Measurements from ENCODE around the gene NCOA7. TPM values are rescaled to one million over a fixed set of nuclear protein-coding genes. Genes with fewer than 3 reads are reported as not detected.
"Not testable (repeated sequence)": the region's sequence is repeated elsewhere in the genome, so short reads cannot be mapped to it uniquely, and the experiment has no call there.

The NCOA7 gene
- total RNA-seq, 8 experiments from 2014 or later: 11.2 to 38.1 (median 20.5) TPM

GRCh38 chr6:125884634-125885371 is 94.0 kb downstream of the NCOA7 start:
- Histone ChIP-seq H3K4me1 (replicated peaks in 1 of 2) (no peaks in the 10 kb centered on the region), H3K27ac (no peak overlapping the region), H3K4me3 (no peak overlapping the region)
- 44 to 96% (median 77%) methylated on average over 1 to 6 of the region's 6 CpGs; no CpG with 5 or more reads in 1 of the 10 experiments for WGBS, 10 experiments
- in situ Hi-C loops (cut with MboI; ENCODE audit: low pct_unique_long_range_greater_than_20kb in 2 of 9, low sequenced_read_pairs in 9 of 9, unreplicated experiment in 9 of 9): no loop called here
- ATAC-seq (replicated peaks in 6 of 8): peak in 3 of 8 experiments; percentile 69 to 88 (median 85)

GRCh38 chr6:125886021-125886420 is 95.3 kb downstream of the NCOA7 start:
- Histone ChIP-seq H3K4me1 (replicated peaks in 1 of 2) (no peaks in the 10 kb centered on the region), H3K4me3 (no peak overlapping the region), H3K27ac (no peak overlapping the region)
- in situ Hi-C loops (cut with MboI; ENCODE audit: low pct_unique_long_range_greater_than_20kb in 2 of 9, low sequenced_read_pairs in 9 of 9, unreplicated experiment in 9 of 9): no loop called here
- 75 to 100% (median 100%) methylated on average over 1 of the region's 1 CpG; no CpG with 5 or more reads in 2 of the 10 experiments for WGBS, 10 experiments
- ATAC-seq (replicated peaks in 6 of 8): no peak

- H3K27ac ChIP-seq: no peak overlapping the region
- H3K4me3 ChIP-seq: no peak overlapping the region
- in situ Hi-C loops (cut with MboI; ENCODE audit: low pct_unique_long_range_greater_than_20kb in 2 of 9, low sequenced_read_pairs in 9 of 9, unreplicated experiment in 9 of 9): no loop called here
- no peaks in the 10 kb centered on the region for H3K4me1 ChIP-seq (replicated peaks in 1 of 2)
- 80 to 100% (median 91%) methylated on average over 1 to 2 of the region's 2 CpGs; no CpG with 5 or more reads in 4 of the 10 experiments for WGBS, 10 experiments
- no peak for ATAC-seq (replicated peaks in 6 of 8)
Observed at GRCh38 chr6:125886914-125887313, 96.2 kb downstream of the NCOA7 start.

GRCh38 chr6:125887372-125887771 is 96.6 kb downstream of the NCOA7 start:
- Histone ChIP-seq H3K4me3 (no peak overlapping the region), H3K27ac (no peak overlapping the region)
- no peak for ATAC-seq (replicated peaks in 6 of 8)

GRCh38 chr6:125888989-125889656 is 98.4 kb downstream of the NCOA7 start:
- no peak overlapping the region for H3K27ac ChIP-seq
- H3K4me3 ChIP-seq: no peak overlapping the region
- in situ Hi-C loops (cut with MboI; ENCODE audit: low pct_unique_long_range_greater_than_20kb in 2 of 9, low sequenced_read_pairs in 9 of 9, unreplicated experiment in 9 of 9): no loop called here
- peak in 1 of 8 experiments; percentile 21 for ATAC-seq (replicated peaks in 6 of 8)
- WGBS, 10 experiments: 25 to 94% (median 76%) methylated on average over 2 to 8 of the region's 8 CpGs; no CpG with 5 or more reads in 1 of the 10 experiments
- no peaks in the 10 kb centered on the region for H3K4me1 ChIP-seq (replicated peaks in 1 of 2)

More at GRCh38 chr6:125887372-125887771, 96.6 kb downstream of the NCOA7 start:
- H3K4me1 ChIP-seq (replicated peaks in 1 of 2): no peaks in the 10 kb centered on the region
- in situ Hi-C loops (cut with MboI; ENCODE audit: low pct_unique_long_range_greater_than_20kb in 2 of 9, low sequenced_read_pairs in 9 of 9, unreplicated experiment in 9 of 9): no loop called here

- WGBS, 10 experiments: 22 to 100% (median 61%) methylated on average over 1 to 2 of the region's 2 CpGs; no CpG with 5 or more reads in 2 of the 10 experiments
Observed at GRCh38 chr6:125899726-125900182, 109.0 kb downstream of the NCOA7 start.

GRCh38 chr6:125904871-125905270 is 114.1 kb downstream of the NCOA7 start:
- in situ Hi-C loops (cut with MboI; ENCODE audit: low pct_unique_long_range_greater_than_20kb in 2 of 9, low sequenced_read_pairs in 9 of 9, unreplicated experiment in 9 of 9): no loop called here
- WGBS, 10 experiments: 71 to 100% (median 89%) methylated on average over 1 to 2 of the region's 3 CpGs; no CpG with 5 or more reads in 4 of the 10 experiments
- Histone ChIP-seq H3K4me1 (replicated peaks in 1 of 2) (no peaks in the 10 kb centered on the region), H3K27ac (no peak overlapping the region), H3K4me3 (no peak overlapping the region)
- no peak for ATAC-seq (replicated peaks in 6 of 8)

More at GRCh38 chr6:125899726-125900182, 109.0 kb downstream of the NCOA7 start:
- H3K27ac ChIP-seq: no peak overlapping the region
- no peaks in the 10 kb centered on the region for H3K4me1 ChIP-seq (replicated peaks in 1 of 2)
- peak in 1 of 8 experiments; percentile 78 for ATAC-seq (replicated peaks in 6 of 8)
- H3K4me3 ChIP-seq: no peak overlapping the region
- in situ Hi-C loops (cut with MboI; ENCODE audit: low pct_unique_long_range_greater_than_20kb in 2 of 9, low sequenced_read_pairs in 9 of 9, unreplicated experiment in 9 of 9): no loop called here

- 20 to 93% (median 64%) methylated on average over 1 to 4 of the region's 5 CpGs for WGBS, 10 experiments
Observed at GRCh38 chr6:125906158-125906998, 115.6 kb downstream of the NCOA7 start.

GRCh38 chr6:125910527-125910926 is 119.8 kb downstream of the NCOA7 start:
- peaks cover 11 to 15% of the 10 kb centered on the region in 2 donors for H3K4me1 ChIP-seq (replicated peaks in 1 of 2)
- no peak overlapping the region for H3K27ac ChIP-seq
- 11 to 92% (median 41%) methylated on average over 1 to 3 of the region's 3 CpGs for WGBS, 10 experiments
- H3K4me3 ChIP-seq: no peak overlapping the region
- in situ Hi-C loops (cut with MboI; ENCODE audit: low pct_unique_long_range_greater_than_20kb in 2 of 9, low sequenced_read_pairs in 9 of 9, unreplicated experiment in 9 of 9): no loop called here
- peak in 7 of 8 experiments; percentile 46 to 91 (median 53) for ATAC-seq (replicated peaks in 6 of 8)

More at GRCh38 chr6:125906158-125906998, 115.6 kb downstream of the NCOA7 start:
- H3K27ac ChIP-seq: no peak overlapping the region
- ATAC-seq (replicated peaks in 6 of 8): peak in 3 of 8 experiments; percentile 24 to 71 (median 56)
- H3K4me3 ChIP-seq: no peak overlapping the region
- H3K4me1 ChIP-seq (replicated peaks in 1 of 2): peaks cover 7 to 9% of the 10 kb centered on the region in 2 donors
- in situ Hi-C loops (cut with MboI; ENCODE audit: low pct_unique_long_range_greater_than_20kb in 2 of 9, low sequenced_read_pairs in 9 of 9, unreplicated experiment in 9 of 9): no loop called here

GRCh38 chr6:125911051-125911451 is 120.3 kb downstream of the NCOA7 start:
- in situ Hi-C loops (cut with MboI; ENCODE audit: low pct_unique_long_range_greater_than_20kb in 2 of 9, low sequenced_read_pairs in 9 of 9, unreplicated experiment in 9 of 9); H3K27ac ChIP-seq; H3K4me3 ChIP-seq: not testable (repeated sequence)
- peak in 4 of 8 experiments; percentile 8 to 16 (median 10) for ATAC-seq (replicated peaks in 6 of 8)
- H3K4me1 ChIP-seq (replicated peaks in 1 of 2): peaks cover 11 to 15% of the 10 kb centered on the region in 2 donors
- 0 to 100% (median 6%) methylated on average over 1 to 3 of the region's 4 CpGs for WGBS, 10 experiments

- H3K4me3 ChIP-seq; H3K27ac ChIP-seq; ATAC-seq (replicated peaks in 6 of 8); in situ Hi-C loops (cut with MboI; ENCODE audit: low pct_unique_long_range_greater_than_20kb in 2 of 9, low sequenced_read_pairs in 9 of 9, unreplicated experiment in 9 of 9): not testable (repeated sequence)
- H3K4me1 ChIP-seq (replicated peaks in 1 of 2): peaks cover 11 to 15% of the 10 kb centered on the region in 2 donors
- 0 to 83% (median 25%) methylated on average over 1 to 2 of the region's 2 CpGs; no CpG with 5 or more reads in 5 of the 10 experiments for WGBS, 10 experiments
Observed at GRCh38 chr6:125912430-125912829, 121.7 kb downstream of the NCOA7 start.

- WGBS, 10 experiments: 78 to 100% (median 100%) methylated on average over 1 of the region's 1 CpG; no CpG with 5 or more reads in 5 of the 10 experiments
- Histone ChIP-seq H3K4me1 (replicated peaks in 1 of 2) (peaks cover 11 to 15% of the 10 kb centered on the region in 2 donors), H3K27ac (no peak overlapping the region), H3K4me3 (no peak overlapping the region)
- ATAC-seq (replicated peaks in 6 of 8): no peak
- in situ Hi-C loops (cut with MboI; ENCODE audit: low pct_unique_long_range_greater_than_20kb in 2 of 9, low sequenced_read_pairs in 9 of 9, unreplicated experiment in 9 of 9): no loop called here
Observed at GRCh38 chr6:125913145-125913544, 122.4 kb downstream of the NCOA7 start.
